Upper lobe of right lung (tissue), 1 donor: ENCODE data around the gene LHX8. TPM values are rescaled to one million over a fixed set of nuclear protein-coding genes. Genes with fewer than 3 reads are reported as not detected.

Experiments
- ATAC-seq: fragments of 200-7000 bp; cut with Tn5 transposase; one replicate; pipeline ENCODE4 v1.9.1; 2020; ENCODE audit warnings: mild to moderate bottlenecking, moderate library complexity
- DNase-seq: peaks from one replicate; pipeline ENCODE4 v3.0.0-alpha.2; 2020
- H3K27ac ChIP-seq: fragments of 200-600 bp; one replicate; pipeline ENCODE4 v1.8.0; 2022
- H3K27me3 ChIP-seq: fragments of 200-600 bp; one replicate; pipeline ENCODE4 v1.8.0; 2022; ENCODE audit warnings: mild to moderate bottlenecking
- H3K36me3 ChIP-seq: fragments of 200-600 bp; one replicate; pipeline ENCODE4 v1.8.0; 2022
- H3K4me1 ChIP-seq: fragments of 200-600 bp; one replicate; pipeline ENCODE4 v1.8.0; 2022
- H3K4me3 ChIP-seq: fragments of 200-600 bp; one replicate; pipeline ENCODE4 v1.8.0; 2022; ENCODE audit warnings: mild to moderate bottlenecking
- H3K9me3 ChIP-seq: fragments of 200-600 bp; one replicate; pipeline ENCODE4 v1.8.0; 2022
- CTCF ChIP-seq: fragments of 200-600 bp; IDR thresholded peaks from one replicate; pipeline ENCODE4 v1.8.0; 2022; ENCODE audit warnings: antibody characterized with exemption
- intact Hi-C: fragments of 100-400 bp; cut with DNase I; formaldehyde crosslinking; loops from one replicate; pipeline ENCODE4 v1.11.0; 2022
- total RNA-seq: library from RNA; stranded (reverse); fragmentation: NEBNext Ultra II Directional; extraction: Animal tissue kit (Norgen Biotek cat#: 25700); gene quantifications from one replicate; pipeline ENCODE4 v1.2.1, GENCODE V29; 2021
- donor health status: DM: no; HTN: yes; CAD: no; lungs with severe emphysema.

Gene LHX8
- total RNA-seq, 1 donor from 2014 or later = not detected

- intact Hi-C loops = loop anchor here (10.0 kb wide), 1 partner anchor 428 kb away; no protein-coding TSS in a partner anchor
- Histone ChIP-seq H3K9me3 (no peaks in the 10 kb centered on the region), H3K27ac (no peak overlapping the region), H3K27me3 (no peaks in the 10 kb centered on the region), H3K36me3 (no peaks in the 10 kb centered on the region), H3K4me3 (no peak overlapping the region), H3K4me1 (no peaks in the 10 kb centered on the region)
- TF ChIP-seq CTCF = no peak
- ATAC-seq (no peak), DNase-seq (no peak)
Observed at GRCh38 chr1:75202751-75203150, 68.6 kb downstream of the LHX8 start.

GRCh38 chr1:75203415-75204277 is 69.5 kb downstream of the LHX8 start:
- Histone ChIP-seq H3K36me3 (no peaks in the 10 kb centered on the region), H3K4me3 (no peak overlapping the region), H3K9me3 (no peaks in the 10 kb centered on the region), H3K4me1 (no peaks in the 10 kb centered on the region), H3K27me3 (no peaks in the 10 kb centered on the region), H3K27ac (no peak overlapping the region)
- TF ChIP-seq CTCF = peak; percentile 60
- no peak for DNase-seq
- peak; percentile 79 for ATAC-seq
- intact Hi-C loops = loop anchor here (10.0 kb wide), 1 partner anchor 429 kb away; no protein-coding TSS in a partner anchor

GRCh38 chr1:75208862-75209261 is 74.7 kb downstream of the LHX8 start:
- H3K9me3 ChIP-seq = no peaks in the 10 kb centered on the region
- ATAC-seq (no peak), DNase-seq (no peak)
- intact Hi-C loops = loop anchor here (10.0 kb wide), 1 partner anchor 434 kb away; no protein-coding TSS in a partner anchor
- H3K4me3 ChIP-seq = no peak overlapping the region
- no peak for TF ChIP-seq CTCF
- no peaks in the 10 kb centered on the region for H3K4me1 ChIP-seq
- no peak overlapping the region for H3K27ac ChIP-seq
- H3K36me3 ChIP-seq = no peaks in the 10 kb centered on the region
- no peaks in the 10 kb centered on the region for H3K27me3 ChIP-seq
